Adrenal gland (tissue), 12 donors: ENCODE results near the gene KIAA1958. TPM values are rescaled to one million over a fixed set of nuclear protein-coding genes. Genes with fewer than 3 reads are reported as not detected.

ENCODE experiments used
- DNase-seq, 7 donors: peaks; one replicate each; pipeline ENCODE4 v3.0.0-alpha.2; 2019 to 2020
- H3K27ac ChIP-seq, 5 donors: fragments of 200-600 bp; sonication (generic) in 4 of 5; 1 replicate in 3 of 5; 2 replicates in 2 of 5; pipeline versions ENCODE4 v1.5.1 to v1.8.0; 2016 to 2020; ENCODE audit warnings: mild to moderate bottlenecking in 1 of 5
- H3K27me3 ChIP-seq: fragments of 200-600 bp; 2 replicates; pipeline ENCODE4 v1.8.0; 2021
- H3K36me3 ChIP-seq, 2 donors: fragments of 200-600 bp; replicated peaks in 1 of 2; 1 replicate in 1 of 2; 2 replicates in 1 of 2; pipeline versions ENCODE4 v1.5.1 to v1.8.0; 2018 to 2022
- H3K4me1 ChIP-seq, 2 donors: fragments of 200-600 bp; replicated peaks in 1 of 2; 1 replicate in 1 of 2; 2 replicates in 1 of 2; pipeline versions ENCODE4 v1.5.1 to v1.8.0; 2018 to 2021
- H3K4me3 ChIP-seq, 4 donors: fragments of 200-600 bp; sonication (generic) in 3 of 4; one replicate each; pipeline ENCODE4 v1.5.1; 2016 to 2018
- H3K9me3 ChIP-seq, 3 donors: fragments of 200-600 bp; sonication (generic) in 1 of 3; replicated peaks in 1 of 3; 1 replicate in 2 of 3; 2 replicates in 1 of 3; pipeline versions ENCODE4 v1.5.1 to v1.8.0; 2016 to 2021
- CTCF ChIP-seq, 6 experiments: fragments of 450-650 bp in 4 of 6; fragments of 200-600 bp in 2 of 6; sonication (generic) in 1 of 6; IDR thresholded peaks; 1 replicate in 5 of 6; 2 replicates in 1 of 6; pipeline versions ENCODE4 v1.5.1 to v1.8.0; 2016 to 2021; ENCODE audit warnings: antibody characterized with exemption in 6 of 6, mild to moderate bottlenecking in 2 of 6, moderate library complexity in 1 of 6
- POLR2A ChIP-seq, 2 donors: fragments of 450-650 bp; IDR thresholded peaks; one replicate each; pipeline ENCODE4 v1.6.1; 2017; ENCODE audit warnings: antibody characterized with exemption in 2 of 2, mild to moderate bottlenecking in 2 of 2, moderate library complexity in 1 of 2
- WGBS, 4 donors: extraction: QIAGEN DNeasy Blood & Tissue Kit in 2 of 4; methylation state at CpG; one replicate each; pipeline versions ENCODE4 v1.1.5 to v1.1.7; 2013 to 2017; 5-methylcytosine and 5-hydroxymethylcytosine counted together
- intact Hi-C, 2 donors: fragments of 100-400 bp; cut with DNase I; formaldehyde crosslinking; loops; one replicate each; pipeline versions ENCODE4 v1.14.1 to v1.15.0; 2022 to 2023
- polyA plus RNA-seq, 3 donors: library from polyadenylated mRNA; stranded (reverse); fragments of 200-250 nt in 2 of 3; fragments of 350-450 nt in 1 of 3; fragmentation: Illumina TruSeq in 1 of 3; extraction: RNeasy Lipid Tissue Mini Kit (QIAGEN cat#74804) in 1 of 3; gene quantifications; one replicate each; pipeline ENCODE4 v1.2.3, GENCODE V29; 2013 to 2014
- total RNA-seq, 9 donors: library from RNA; depleted of rRNA in 4 of 9; stranded (reverse); fragments of >200 nt in 4 of 9; fragments of 120-200 nt in 1 of 9; fragmentation: NEBNext Ultra II Directional in 1 of 9; extraction: Animal tissue kit (Norgen Biotek cat#: 25700) in 1 of 9; gene quantifications; one replicate each; pipeline versions ENCODE4 v1.1.0 to v1.2.4, GENCODE V29; 2013 to 2023
- donor health status: healthy with polysubstance abuse.
- donor health status: Bipolar disorder and iron deficiency.
- donor health status: DM: yes; HTN: yes; CAD: no.
- donor health status: DM: no; HTN: no; CAD: no.
- donor health status: DM: no; HTN: no; CAD: no.
- donor health status: DM: yes; HTN: yes; CAD: no.

Gene KIAA1958
- total and polyA plus RNA-seq, 12 donors = 3.5 to 67.2 (median 30.0) TPM

DNA sequence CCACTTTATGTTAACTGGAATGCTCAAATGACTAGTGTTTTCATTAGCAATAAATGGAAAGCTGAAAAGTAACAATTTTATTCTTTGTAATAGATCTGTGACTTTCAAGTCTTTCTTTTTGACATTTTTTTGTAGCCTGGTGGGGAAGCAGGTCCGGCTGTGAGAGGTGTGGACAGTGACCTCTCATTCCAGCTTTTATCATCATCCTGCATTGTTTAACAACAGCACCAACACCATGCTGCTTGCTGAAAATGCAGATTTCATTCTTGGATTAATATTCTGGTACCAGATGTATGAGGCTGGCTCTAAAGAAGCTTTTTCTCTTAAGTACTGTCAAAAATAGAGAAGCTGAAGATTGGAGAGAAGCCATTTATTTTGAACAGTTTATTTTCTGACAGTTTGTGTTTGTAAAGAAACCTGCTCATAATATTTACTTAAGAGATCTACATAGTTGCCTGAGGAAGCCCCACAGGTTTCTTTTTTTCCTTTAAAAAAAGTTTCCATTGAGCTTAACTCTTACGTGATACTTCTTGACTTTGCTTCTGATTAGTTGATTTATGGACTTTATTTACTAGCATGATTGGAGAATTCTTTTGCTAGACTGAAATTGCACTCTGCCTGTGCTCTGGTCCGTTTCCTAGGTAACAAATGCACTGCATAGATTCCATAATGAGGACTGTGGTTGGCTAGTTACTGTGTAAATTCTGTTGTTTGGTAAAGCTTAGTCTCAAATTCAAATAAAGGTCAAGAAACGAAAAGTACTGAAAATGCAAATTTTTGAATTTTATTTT, 3.4 kb downstream of the KIAA1958 start:
- Histone ChIP-seq H3K9me3 (peaks cover 0 to 4% (median 0%) of the 10 kb centered on the region in 3 donors), H3K27me3 (no peaks in the 10 kb centered on the region), H3K27ac (peak overlapping the region in 3 of 5 donors; percentile 30 to 71 (median 35)), H3K4me3 (peak overlapping the region in 2 of 4 donors; percentile 8 to 97), H3K36me3 (no peaks in the 10 kb centered on the region), H3K4me1 (peaks cover 45 to 66% of the 10 kb centered on the region in 2 donors)
- intact Hi-C loops = loop anchor here (10.0 kb wide), 2 partner anchors 55 to 205 kb away; no protein-coding TSS in a partner anchor
- 40 to 51% (median 50%) methylated on average over 4 of the region's 4 CpGs for WGBS, 4 donors
- TF ChIP-seq POLR2A (IDR thresholded peaks at IDR 0.05) (no peak), CTCF (IDR thresholded peaks at IDR 0.05) (no peak)
- DNase-seq = no peak

DNA sequence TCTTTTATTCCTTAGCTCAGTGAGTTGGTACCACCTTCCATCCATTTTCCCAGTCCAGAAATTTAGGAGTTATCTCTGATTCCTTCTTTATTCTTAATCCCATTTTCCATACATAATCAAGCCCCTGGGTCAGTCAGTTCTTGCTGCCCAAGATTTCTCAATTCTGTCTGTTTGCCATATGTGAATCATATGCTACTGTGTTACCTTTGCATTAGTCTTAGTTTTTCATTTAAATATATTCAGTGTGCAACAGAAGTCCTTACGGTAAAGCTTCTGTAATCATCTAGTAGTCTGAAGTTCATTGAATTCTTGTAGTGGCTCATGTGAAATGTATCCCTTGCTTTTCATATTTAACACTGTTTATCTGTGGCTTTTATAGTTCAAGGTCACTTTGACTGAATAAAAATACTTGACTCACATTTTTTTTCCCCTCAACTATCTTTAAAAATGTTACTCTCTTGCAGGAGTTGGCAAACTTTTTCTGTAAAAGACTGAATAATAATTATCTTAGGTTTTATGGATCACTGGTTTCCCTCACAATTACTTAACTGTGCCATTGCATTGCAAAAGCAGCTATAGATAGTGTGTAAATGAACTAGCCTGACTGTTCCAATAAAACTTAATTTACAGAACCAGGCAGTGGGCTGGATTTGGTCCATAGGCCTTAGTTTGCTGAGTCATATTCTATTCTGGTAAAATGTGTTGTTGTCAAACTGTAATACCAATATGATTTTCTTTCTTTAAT, 6.9 kb downstream of the KIAA1958 start:
- peak overlapping the region; percentile 6 to 69 (median 56) for H3K27ac ChIP-seq
- H3K36me3 ChIP-seq = no peaks in the 10 kb centered on the region

DNA sequence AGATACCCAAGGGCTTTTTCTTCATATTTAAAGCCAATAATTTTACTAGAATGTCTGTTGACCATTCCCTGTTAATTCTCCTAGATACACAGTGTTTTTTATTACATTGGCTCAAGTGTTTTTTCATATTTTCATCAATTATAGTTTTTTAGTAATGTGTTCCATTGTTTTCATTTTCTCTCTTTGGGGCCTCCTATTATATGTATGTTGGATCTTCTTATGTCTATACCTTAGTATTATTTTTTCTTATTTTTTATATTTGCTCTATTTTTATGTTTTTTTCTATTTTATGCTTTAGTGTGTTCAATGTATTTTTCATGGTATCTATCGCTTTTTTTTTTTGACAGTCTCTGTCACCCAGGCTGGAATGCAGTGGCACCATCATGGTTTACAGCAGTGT, 7.5 kb downstream of the KIAA1958 start:
- TF ChIP-seq CTCF (IDR thresholded peaks at IDR 0.05) (no peak), POLR2A (IDR thresholded peaks at IDR 0.05) (no peak)
- no peaks in the 10 kb centered on the region for H3K36me3 ChIP-seq
- H3K4me3 ChIP-seq = no peak overlapping the region
- H3K4me1 ChIP-seq = peaks cover 55 to 87% of the 10 kb centered on the region in 2 donors
- DNase-seq = no peak
- H3K27ac ChIP-seq = peak overlapping the region in 3 of 5 donors; percentile 16 to 69 (median 56)
- WGBS, 4 donors = 78 to 94% (median 90%) methylated on average over 1 of the region's 1 CpG
- H3K27me3 ChIP-seq = no peaks in the 10 kb centered on the region
- intact Hi-C loops = loop anchor here in 1 of 2 donors (10.0 kb wide), 1 partner anchor 51 kb away; no protein-coding TSS in a partner anchor
- H3K9me3 ChIP-seq = peaks cover 0 to 4% (median 0%) of the 10 kb centered on the region in 3 donors

More for the DNA sequence above, 6.9 kb downstream of the KIAA1958 start:
- Histone ChIP-seq H3K27me3 (no peaks in the 10 kb centered on the region), H3K4me1 (peaks cover 55 to 87% of the 10 kb centered on the region in 2 donors), H3K9me3 (peaks cover 0 to 4% (median 0%) of the 10 kb centered on the region in 3 donors), H3K4me3 (peak overlapping the region in 1 of 4 donors; percentile 4)
- intact Hi-C loops = loop anchor here in 1 of 2 donors (10.0 kb wide), 1 partner anchor 51 kb away; no protein-coding TSS in a partner anchor
- DNase-seq = peak in 3 of 7 donors; percentile 32 to 48 (median 37)
- 30 to 65% (median 44%) methylated on average over 1 of the region's 1 CpG for WGBS, 4 donors
- TF ChIP-seq CTCF (IDR thresholded peaks at IDR 0.05) (no peak), POLR2A (IDR thresholded peaks at IDR 0.05) (peak in 1 of 2 donors; percentile 21)

- intact Hi-C loops = loop anchor here in 1 of 2 donors (10.0 kb wide), 1 partner anchor 49 kb away; no protein-coding TSS in a partner anchor
- Histone ChIP-seq H3K9me3 (peaks cover 0 to 4% (median 0%) of the 10 kb centered on the region in 3 donors), H3K36me3 (no peaks in the 10 kb centered on the region), H3K27me3 (no peaks in the 10 kb centered on the region), H3K27ac (peak overlapping the region in 3 of 5 donors; percentile 56 to 69 (median 66)), H3K4me3 (no peak overlapping the region), H3K4me1 (peaks cover 45 to 75% of the 10 kb centered on the region in 2 donors)
- WGBS, 4 donors = 59 to 72% (median 70%) methylated on average over 3 to 4 of the region's 4 CpGs
- TF ChIP-seq POLR2A (IDR thresholded peaks at IDR 0.05) (no peak), CTCF (IDR thresholded peaks at IDR 0.05) (no peak)
- no peak for DNase-seq
Observed at GRCh38 chr9:112495614-112496013, 9.0 kb downstream of the KIAA1958 start.
